B cell (primary cell): ENCODE measurements around the gene AQP5. TPM values are rescaled to one million over a fixed set of nuclear protein-coding genes. Genes with fewer than 3 reads are reported as not detected.

Experiments used
- ATAC-seq: fragments of 200-7000 bp; cut with Tn5 transposase; one replicate; pipeline ENCODE4 v1.10.0; 2021; ENCODE audit warnings: low read depth, mild to moderate bottlenecking, moderate number of reproducible peaks, moderate library complexity
- CTCF ChIA-PET: fragments of 350-600 bp; sonication (Branson Sonifier 250); formaldehyde crosslinking; loops from one replicate; lab custom pipeline; 2021; ENCODE audit warnings: antibody characterized with exemption, inconsistent platforms; lab: Charles Lee
- POLR2A ChIA-PET: fragments of 350-600 bp; sonication (Branson Sonifier 250); formaldehyde crosslinking; loops from one replicate; lab custom pipeline; 2021; ENCODE audit warnings: antibody characterized with exemption; lab: Charles Lee
- DNase-seq: peaks from one replicate; pipeline ENCODE4 v3.0.0; 2013
- H2AFZ ChIP-seq: 2 replicates; pipeline ENCODE4 v1.6.1; 2012; ENCODE audit warnings: mild to moderate bottlenecking, low read depth, low read length; ENCODE audit not compliant: insufficient read depth, poor library complexity, severe bottlenecking
- H3K27ac ChIP-seq, 2 donors: 1 replicate in 1 of 2; 2 replicates in 1 of 2; pipeline ENCODE4 v1.5.1; 2012 to 2013; ENCODE audit warnings: low read length in 2 of 2, mild to moderate bottlenecking in 2 of 2, moderate library complexity in 1 of 2
- H3K27me3 ChIP-seq, 4 experiments: fragments of 200-600 bp in 1 of 4; sonication (generic) in 1 of 4; replicated peaks in 1 of 4; 1 replicate in 2 of 4; 2 replicates in 2 of 4; pipeline versions ENCODE4 v1.6.1 to v1.7.0; 2013 to 2016; ENCODE audit warnings: low read length in 3 of 4, mild to moderate bottlenecking in 2 of 4, mixed read lengths in 1 of 4, moderate library complexity in 1 of 4; ENCODE audit not compliant: insufficient read depth in 4 of 4, control insufficient read depth in 3 of 4; ENCODE audit errors: control extremely low read depth in 1 of 4
- H3K36me3 ChIP-seq, 2 experiments: replicated peaks in 1 of 2; 1 replicate in 1 of 2; 2 replicates in 1 of 2; pipeline versions ENCODE4 v1.6.1 to v1.7.1; 2013; ENCODE audit warnings: low read length in 1 of 2; ENCODE audit not compliant: insufficient read depth in 2 of 2, control insufficient read depth in 1 of 2; ENCODE audit errors: control extremely low read depth in 1 of 2, extremely low read depth in 1 of 2
- H3K4me1 ChIP-seq, 2 donors: fragments of 200-600 bp in 1 of 2; sonication (generic) in 1 of 2; 1 replicate in 1 of 2; 2 replicates in 1 of 2; pipeline versions ENCODE4 v1.5.1 to v1.6.1; 2013 to 2017; ENCODE audit warnings: low read length in 2 of 2; ENCODE audit not compliant: control insufficient read depth in 2 of 2, insufficient read depth in 2 of 2
- H3K4me2 ChIP-seq: replicated peaks from 2 replicates; pipeline ENCODE3; 2012; ENCODE audit warnings: mild to moderate bottlenecking, low read depth, low read length; ENCODE audit not compliant: poor library complexity, severe bottlenecking
- H3K4me3 ChIP-seq, 5 experiments: fragments of 200-600 bp in 1 of 5; sonication (generic) in 1 of 5; 1 replicate in 3 of 5; 2 replicates in 2 of 5; pipeline versions ENCODE4 v1.5.1 to v1.7.0; 2011 to 2016; ENCODE audit warnings: low read length in 4 of 5, mild to moderate bottlenecking in 4 of 5, low read depth in 2 of 5, control low read depth in 1 of 5, moderate library complexity in 1 of 5; ENCODE audit not compliant: insufficient read depth in 1 of 5; ENCODE audit errors: control extremely low read depth in 1 of 5, extremely low read depth in 1 of 5
- H3K79me2 ChIP-seq: fragments of 200-600 bp; sonication (generic); one replicate; pipeline ENCODE4 v1.6.0; 2016; ENCODE audit warnings: low read length; ENCODE audit not compliant: control insufficient read depth, insufficient read depth
- H3K9ac ChIP-seq: fragments of 200-600 bp; sonication (generic); 2 replicates; pipeline ENCODE4 v1.6.1; 2017; ENCODE audit warnings: mild to moderate bottlenecking, low read length, moderate library complexity
- H3K9me3 ChIP-seq, 3 donors: one replicate each; pipeline versions ENCODE4 v1.6.1 to v1.7.1; 2013; ENCODE audit warnings: low read length in 2 of 3; ENCODE audit not compliant: control insufficient read depth in 2 of 3, insufficient read depth in 1 of 3; ENCODE audit errors: control extremely low read depth in 1 of 3
- H4K20me1 ChIP-seq: 2 replicates; pipeline ENCODE4 v1.6.0; 2012; ENCODE audit warnings: mild to moderate bottlenecking, low read length; ENCODE audit not compliant: insufficient read depth, control insufficient read depth, poor library complexity, severe bottlenecking
- H3K27ac Mint-ChIP-seq: one replicate; pipeline ENCODE4 v1.8.0; 2021; ENCODE audit warnings: mixed read lengths
- H3K27me3 Mint-ChIP-seq: one replicate; pipeline ENCODE4 v1.8.0; 2021; ENCODE audit warnings: mixed read lengths
- H3K4me1 Mint-ChIP-seq: one replicate; pipeline ENCODE4 v1.8.0; 2021; ENCODE audit warnings: mixed read lengths
- H3K4me3 Mint-ChIP-seq: one replicate; pipeline ENCODE4 v1.8.0; 2021; ENCODE audit warnings: mixed read lengths
- H3K9me3 Mint-ChIP-seq: one replicate; pipeline ENCODE4 v1.8.0; 2022; ENCODE audit warnings: mixed read lengths; ENCODE audit not compliant: insufficient read depth
- CTCF ChIP-seq: fragments of 200-600 bp; IDR thresholded peaks from one replicate; pipeline ENCODE4 v1.8.0; 2022; ENCODE audit warnings: antibody characterized with exemption, mild to moderate bottlenecking
- EZH2 ChIP-seq: IDR thresholded peaks from 2 replicates; pipeline ENCODE4 v1.6.1; 2012; ENCODE audit warnings: borderline replicate concordance, low read depth, mild to moderate bottlenecking, moderate library complexity, low read length; ENCODE audit not compliant: insufficient read depth, poor library complexity, severe bottlenecking
- WGBS: methylation state at CpG from one replicate; pipeline ENCODE4 v1.1.5; 2013; ENCODE audit warnings: missing lambda C conversion rate; ENCODE audit not compliant: insufficient coverage; 5-methylcytosine and 5-hydroxymethylcytosine counted together
- intact Hi-C: fragments of 100-400 bp; cut with micrococcal nuclease; formaldehyde crosslinking; loops from one replicate; pipeline ENCODE4 v1.10.0; 2022
- polyA plus RNA-seq: library from polyadenylated mRNA; depleted of rRNA; stranded (reverse); fragments of >200 nt; gene quantifications from 2 replicates; pipeline ENCODE4 v1.2.3, GENCODE V29; 2012
- total RNA-seq, 2 donors: library from RNA; stranded (reverse); fragments of 120-200 nt in 1 of 2; gene quantifications; 1 replicate in 1 of 2; 2 replicates in 1 of 2; pipeline versions ENCODE4 v1.2.3 to v1.2.4, GENCODE V29; 2013 to 2022

Gene AQP5
- total and polyA plus RNA-seq, 2 donors (not counting 1 experiment from before 2014, with no cell fraction given) = not detected

GRCh38 chr12:49990273-49990672 lies 28.6 kb downstream of the AQP5 start:
- Histone ChIP-seq H3K27me3 (no peaks in the 10 kb centered on the region), H3K4me3 (no peak overlapping the region), H3K4me1 (no peaks in the 10 kb centered on the region), H3K9me3 (no peaks in the 10 kb centered on the region), H3K4me2 (no peak overlapping the region), H3K9ac (no peak overlapping the region), H3K36me3 (peaks cover 9 to 26% of the 10 kb centered on the region in 2 experiments), H2AFZ (no peak overlapping the region), H4K20me1 (no peaks in the 10 kb centered on the region), H3K27ac (no peak overlapping the region), H3K79me2 (no peaks in the 10 kb centered on the region)
- ChIA-PET POLR2A (no interaction called here), CTCF (interaction anchor here (0.6 to 2.8 kb wide), 5 partner anchors 8 to 66 kb away, joined by 3 to 9 read pairs (median 3); no protein-coding TSS in a partner anchor)
- Mint-ChIP-seq H3K9me3 (no peaks in the 10 kb centered on the region), H3K4me1 (no peaks in the 10 kb centered on the region), H3K4me3 (no peak overlapping the region), H3K27me3 (no peaks in the 10 kb centered on the region), H3K27ac (no peak overlapping the region)
- intact Hi-C loops = no loop called here
- no CpG with 5 or more reads among the region's 4 CpGs for WGBS
- no peak for DNase-seq
- TF ChIP-seq CTCF (no peak), EZH2 (no peak)
- no peak for ATAC-seq

- Histone ChIP-seq H3K36me3 (peaks cover 2 to 12% of the 10 kb centered on the region in 2 experiments), H3K9me3 (no peaks in the 10 kb centered on the region), H3K4me2 (no peak overlapping the region), H3K4me1 (no peaks in the 10 kb centered on the region), H3K27ac (no peak overlapping the region), H3K9ac (no peak overlapping the region), H3K4me3 (no peak overlapping the region), H3K27me3 (no peaks in the 10 kb centered on the region), H2AFZ (no peak overlapping the region), H4K20me1 (no peaks in the 10 kb centered on the region), H3K79me2 (no peaks in the 10 kb centered on the region)
- CTCF ChIA-PET = interaction anchor here (0.7 kb wide), 1 partner anchor 50 kb away, joined by 4 read pairs; no protein-coding TSS in a partner anchor
- DNase-seq (no peak), ATAC-seq (no peak)
- POLR2A ChIA-PET = no interaction called here
- WGBS = no CpG with 5 or more reads among the region's 2 CpGs
- TF ChIP-seq EZH2 (no peak), CTCF (no peak)
- intact Hi-C loops = no loop called here
- no peaks in the 10 kb centered on the region for H3K4me1 Mint-ChIP-seq
- no peak overlapping the region for H3K27ac Mint-ChIP-seq
- no peaks in the 10 kb centered on the region for H3K9me3 Mint-ChIP-seq
- H3K27me3 Mint-ChIP-seq = no peaks in the 10 kb centered on the region
- no peak overlapping the region for H3K4me3 Mint-ChIP-seq
Observed at GRCh38 chr12:49998453-49998852, 36.8 kb downstream of the AQP5 start.
